Heart left ventricle (tissue), 13 donors: Measurements from ENCODE around the gene CARD10.
"Not testable (repeated sequence)": the region's sequence is repeated elsewhere in the genome, so short reads cannot be mapped to it uniquely, and the experiment has no call there.

ENCODE experiments used
- CTCF ChIP-seq, 12 donors: fragments of 200-600 bp; sonication (generic) in 4 of 12; IDR thresholded peaks; one replicate each; pipeline versions ENCODE4 v1.5.0 to v1.8.0; 2018 to 2022; ENCODE audit warnings: antibody characterized with exemption in 12 of 12, mild to moderate bottlenecking in 5 of 12
- POLR2A ChIP-seq, 2 donors: fragments of 450-650 bp; IDR thresholded peaks; one replicate each; pipeline ENCODE4 v1.6.1; 2017; ENCODE audit warnings: antibody characterized with exemption in 2 of 2, mild to moderate bottlenecking in 2 of 2, moderate library complexity in 2 of 2
- donor health status: ischemic (EF 13 %, LVEDD 7.1; RV severe dilation, severe dysfunction).
- donor health status: DM: no; HTN: yes; CAD: no.
- donor health status: DM: no; HTN: no; CAD: no.
- donor health status: ischemic (EF 25% LVEDD 6.9; RV normal size, moderate dysfunction).
- donor health status: ischemic (EF 25% LVEDD 5.7; RV mildly dilated, moderate dysfunction).
- donor health status: ischemic (EF 35%, LVEDD 5.7; RV mildly dilated, moderate dysfunction).
- donor health status: nonischemic (EF 11% LVEDD 7.7; RV severe dilation, severe dysfunction).
- donor health status: DM: yes; HTN: yes; CAD: no.
- donor health status: PGD.
- donor health status: ischemic (EF 29% LVEDD 5.4; RV normal size, mild dysfunction).
- donor health status: nonischemic (EF 23%, LVEDD 6.1; RV moderate dilation, normal function).

- not testable (repeated sequence) for TF ChIP-seq CTCF, POLR2A (IDR thresholded peaks at IDR 0.05)
Observed at GRCh38 chr22:37539790-37540189, 20.6 kb upstream of the CARD10 start.
